Hypothalamus (tissue), 51 donors: Measurements from ENCODE around the gene EMP1.

Experiments used
- DNase-seq, 51 donors: peaks; one replicate each; lab custom pipeline; 2025; lab: John Stamatoyannopoulos, UW

Gene EMP1, protein sequence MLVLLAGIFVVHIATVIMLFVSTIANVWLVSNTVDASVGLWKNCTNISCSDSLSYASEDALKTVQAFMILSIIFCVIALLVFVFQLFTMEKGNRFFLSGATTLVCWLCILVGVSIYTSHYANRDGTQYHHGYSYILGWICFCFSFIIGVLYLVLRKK

DNA sequence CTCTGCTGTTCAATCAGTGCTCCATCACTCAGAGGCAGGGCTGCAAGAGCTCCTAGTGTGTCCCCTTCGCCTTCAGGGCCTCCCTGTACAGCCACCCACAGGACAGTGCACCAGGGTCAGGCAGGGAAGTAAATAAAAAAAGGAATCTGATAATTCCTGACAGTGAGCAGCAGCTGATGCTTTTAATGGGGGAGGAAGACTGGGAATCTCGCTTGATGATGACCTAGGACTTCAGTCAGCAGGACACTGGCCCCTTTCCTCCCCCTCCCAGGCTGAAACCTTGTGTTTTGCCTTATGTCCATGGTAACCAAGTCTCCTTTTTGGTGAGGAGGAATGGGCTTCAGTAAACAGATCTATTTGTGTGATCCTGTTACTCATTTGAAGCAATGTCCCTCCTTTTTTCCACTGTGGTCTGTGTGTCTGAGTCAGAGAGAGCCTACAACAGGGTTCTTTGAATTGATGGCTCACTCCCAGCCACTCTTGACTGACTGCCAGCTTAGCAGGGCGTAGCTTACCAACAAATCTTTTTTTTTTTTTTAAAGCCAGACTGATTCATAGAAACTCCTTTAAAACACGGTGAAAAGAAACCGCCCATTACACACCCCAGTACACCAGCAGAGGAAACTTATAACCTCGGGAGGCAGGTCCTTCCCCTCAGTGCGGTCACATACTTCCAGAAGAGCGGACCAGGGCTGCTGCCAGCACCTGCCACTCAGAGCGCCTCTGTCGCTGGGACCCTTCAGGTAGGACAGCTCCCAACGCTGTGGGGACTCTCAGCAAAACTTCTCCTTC is at the start of gene EMP1:
TSS of gene EMP1 (plus strand) at position 597 of the 792 bp plus-strand sequence. CDS start 14,785 bp downstream, outside the sequence.
- peak in 41 of 51 donors; percentile 9 to 84 (median 54) for DNase-seq

DNA sequence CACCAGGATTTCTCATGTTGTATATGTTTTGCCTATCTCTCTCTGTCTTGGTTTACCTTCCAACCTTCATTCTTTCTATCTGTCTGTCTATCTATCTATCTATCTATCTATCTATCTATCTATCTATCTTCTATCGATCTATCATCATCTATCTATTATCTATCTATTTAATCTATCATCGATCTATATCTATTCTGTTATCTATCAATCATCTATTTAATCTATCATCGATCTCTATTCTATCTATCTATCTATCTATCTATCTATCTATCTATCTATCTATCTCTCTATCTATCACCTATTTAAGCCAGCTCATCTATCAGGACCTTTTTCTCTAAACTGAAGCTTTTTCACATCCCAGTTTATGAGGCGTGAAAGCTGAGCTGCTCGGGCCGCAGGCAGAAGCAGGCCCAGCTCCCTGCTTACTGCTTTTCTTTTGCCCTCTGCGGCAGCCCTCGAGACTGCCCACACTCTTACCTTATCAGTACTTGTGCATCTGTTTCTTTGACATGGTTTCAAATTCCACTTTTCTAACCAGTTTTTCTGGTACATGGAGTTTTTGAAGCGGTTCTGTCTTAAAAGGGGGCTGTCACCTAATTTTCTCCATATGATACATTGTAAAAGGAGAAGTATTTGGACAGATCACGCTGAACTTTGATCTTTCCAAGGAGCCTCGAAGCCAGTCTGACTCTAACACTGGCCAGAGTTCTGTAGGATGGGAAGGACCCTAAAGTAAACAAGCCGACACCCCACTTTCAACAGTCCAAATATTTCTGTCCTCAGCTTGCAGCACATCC is 48.6 kb upstream of the EMP1 start:
- DNase-seq = no peak

DNA sequence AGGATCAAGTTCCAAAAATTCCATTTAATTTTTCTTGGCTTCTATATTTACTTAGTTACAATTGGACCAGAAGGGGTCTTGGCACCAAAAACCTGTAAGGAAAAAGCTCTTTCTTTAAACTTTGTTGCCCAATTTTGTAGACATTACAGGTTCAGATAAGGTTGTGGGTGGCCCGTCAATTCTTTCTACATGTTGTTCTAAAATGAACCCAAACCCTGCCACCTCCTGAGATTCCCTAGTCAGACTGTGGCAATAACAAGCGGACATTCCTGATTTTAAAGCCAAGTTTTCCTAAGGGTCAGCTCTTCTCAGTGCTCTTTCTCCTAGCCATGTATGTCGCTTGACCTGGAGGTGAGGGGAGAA is 48.1 kb upstream of the EMP1 start:
- no peak for DNase-seq

DNA sequence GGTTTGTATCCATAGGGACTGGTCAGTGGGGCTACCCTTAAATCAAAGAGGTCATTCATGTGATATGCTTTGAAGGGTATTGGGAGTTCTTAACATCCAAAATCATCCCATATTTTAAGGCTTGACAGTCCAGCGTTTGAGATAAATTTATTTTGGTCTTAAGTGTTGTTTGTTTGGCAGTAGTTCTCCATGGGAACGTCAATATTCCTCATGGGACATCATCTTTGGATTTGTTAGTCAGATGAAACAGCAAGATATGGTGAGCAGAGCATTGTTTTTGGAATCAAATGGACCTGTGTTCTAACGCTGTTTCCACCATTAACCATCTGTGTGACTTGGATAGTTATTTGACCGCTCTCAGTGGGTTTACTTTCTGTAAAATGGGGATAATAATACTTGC is 47.1 kb upstream of the EMP1 start:
- DNase-seq = no peak

DNA sequence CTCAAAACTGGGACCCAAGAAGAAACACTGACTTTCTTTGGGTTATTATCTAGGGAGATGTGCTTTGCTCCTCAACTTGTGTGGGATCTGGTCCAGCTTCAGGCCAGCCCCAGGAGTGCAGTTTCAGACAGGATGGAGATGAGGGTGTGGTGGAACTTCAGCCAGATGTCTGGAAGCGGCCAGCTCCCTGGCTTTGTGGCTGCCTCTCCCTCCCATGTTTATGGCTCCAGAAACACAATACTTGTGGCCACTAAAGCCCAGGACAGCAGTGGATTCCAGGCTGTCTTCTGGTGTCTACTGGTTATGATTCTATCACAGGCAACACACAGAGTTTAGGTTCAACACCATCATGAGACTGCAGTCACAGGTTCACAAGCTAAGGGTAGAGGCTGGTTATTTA is 44.2 kb upstream of the EMP1 start:
- no peak for DNase-seq

DNA sequence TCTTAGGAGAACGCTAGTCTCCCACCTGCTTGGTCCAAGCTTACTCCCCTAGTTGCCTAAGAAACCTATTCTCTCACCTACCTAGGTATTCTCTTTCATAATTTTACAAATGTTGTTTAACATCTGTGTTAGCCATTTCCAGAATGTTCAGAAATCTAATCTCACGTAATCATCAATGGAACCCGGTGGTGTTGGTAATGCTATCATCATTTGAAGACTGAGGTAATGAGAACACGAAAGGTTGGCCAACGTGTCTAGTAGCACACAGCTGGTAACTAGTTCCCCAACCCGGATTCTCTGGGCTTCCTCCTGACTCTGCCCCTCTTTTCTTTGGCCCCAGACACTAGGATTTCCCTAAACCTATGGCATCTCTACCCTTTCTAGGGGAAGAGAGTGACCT is 43.8 kb upstream of the EMP1 start:
- no peak for DNase-seq

DNA sequence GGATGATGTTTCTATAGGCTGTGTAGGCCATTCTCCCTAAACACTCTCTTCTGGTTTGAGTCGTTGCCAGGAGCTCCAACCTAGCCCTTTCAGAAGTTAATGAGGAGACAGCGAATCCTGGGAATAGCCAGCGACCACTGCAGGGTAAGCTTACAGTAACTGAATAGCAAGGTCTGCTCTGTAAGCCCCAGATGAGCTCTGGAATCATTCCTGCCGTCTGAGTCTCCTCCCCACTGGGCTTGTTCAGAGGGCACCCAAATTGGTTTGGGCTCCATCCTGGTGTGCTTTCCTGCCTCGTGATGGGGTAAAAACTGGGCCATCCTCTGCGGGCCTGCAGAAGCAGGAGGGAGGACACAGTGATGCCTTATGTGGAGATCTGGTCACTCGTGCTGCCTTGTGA is 43.3 kb upstream of the EMP1 start:
- DNase-seq = no peak

DNA sequence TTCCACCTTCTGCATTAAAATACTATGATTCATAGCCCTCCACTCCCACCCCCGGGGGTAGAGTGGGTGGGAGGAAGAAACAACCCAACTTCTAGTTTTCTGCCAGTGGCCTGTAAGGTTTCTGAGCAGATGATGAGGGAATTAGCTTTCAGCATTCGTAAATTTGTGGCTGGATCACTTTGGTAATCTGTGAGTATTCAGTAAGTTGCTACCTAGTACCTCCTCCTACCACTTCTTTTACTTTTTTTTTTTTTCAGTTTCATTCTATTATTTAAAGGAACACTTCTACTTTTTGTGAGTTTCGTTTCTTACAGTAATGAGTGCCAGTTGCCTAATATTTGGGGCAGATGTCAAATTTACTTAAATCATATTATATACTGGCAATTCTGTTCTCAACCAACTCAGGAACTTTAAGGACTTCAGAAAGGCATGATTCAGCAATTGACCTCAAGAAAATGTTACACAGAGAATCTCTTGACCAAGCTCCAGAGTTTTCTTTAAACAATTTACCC is 42.4 kb upstream of the EMP1 start:
- no peak for DNase-seq

DNA sequence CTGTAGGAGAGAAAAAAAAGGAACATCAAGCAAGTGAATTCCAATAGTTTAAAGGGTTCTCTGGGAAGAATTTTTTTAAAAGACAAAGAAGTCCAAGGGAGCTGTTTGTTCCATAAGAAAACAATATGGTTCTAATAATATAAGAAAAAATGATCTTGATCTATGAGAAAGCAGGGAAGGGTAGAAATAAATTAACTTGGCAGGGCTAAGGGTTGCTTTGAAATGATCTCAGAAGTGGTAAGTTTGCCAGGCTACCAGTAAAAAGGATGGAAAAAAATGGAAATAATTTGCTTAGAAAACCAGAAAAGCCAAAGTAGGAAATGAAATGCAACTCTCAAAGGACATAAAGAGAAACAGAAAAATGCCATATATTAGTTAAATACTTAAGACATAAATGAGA is 41.7 kb upstream of the EMP1 start:
- DNase-seq = no peak

DNA sequence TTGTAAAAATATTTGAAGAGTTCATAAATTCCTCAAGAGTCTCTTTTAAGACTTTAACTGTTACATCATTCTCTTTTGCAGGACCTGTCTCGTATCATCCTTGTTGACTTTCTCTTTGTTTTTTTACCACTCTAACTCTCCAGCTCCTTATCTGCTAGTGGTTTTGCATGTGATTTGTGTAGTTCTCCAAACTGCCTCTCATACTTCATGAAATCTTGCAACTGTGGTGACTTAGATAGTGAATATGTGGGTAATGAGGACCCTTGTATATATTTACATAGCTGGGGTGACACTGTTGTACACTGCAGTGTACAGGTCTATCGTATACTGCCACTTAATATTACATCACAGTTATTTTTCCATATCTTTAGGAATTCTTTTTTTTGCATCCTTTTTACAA is 40.2 kb upstream of the EMP1 start:
- no peak for DNase-seq

DNA sequence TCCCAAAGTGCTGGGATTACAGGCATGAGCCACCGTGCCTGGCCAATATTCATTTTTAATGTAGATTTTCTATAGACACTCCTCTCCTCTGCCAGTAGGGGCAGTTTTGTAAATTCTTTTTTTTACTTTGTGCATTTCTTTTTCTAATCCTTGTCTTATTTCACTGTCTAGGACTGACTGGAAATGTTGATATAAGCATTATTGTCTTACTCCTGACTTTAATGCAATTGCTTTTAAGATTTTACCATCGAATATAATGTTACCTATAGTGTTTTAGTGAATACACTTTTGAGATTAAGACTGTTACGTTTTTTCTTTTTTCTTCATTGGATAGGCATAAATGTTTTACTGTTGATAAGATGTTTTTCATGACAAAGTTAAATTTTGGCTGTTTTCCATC is 35.4 kb upstream of the EMP1 start:
- DNase-seq = no peak

DNA sequence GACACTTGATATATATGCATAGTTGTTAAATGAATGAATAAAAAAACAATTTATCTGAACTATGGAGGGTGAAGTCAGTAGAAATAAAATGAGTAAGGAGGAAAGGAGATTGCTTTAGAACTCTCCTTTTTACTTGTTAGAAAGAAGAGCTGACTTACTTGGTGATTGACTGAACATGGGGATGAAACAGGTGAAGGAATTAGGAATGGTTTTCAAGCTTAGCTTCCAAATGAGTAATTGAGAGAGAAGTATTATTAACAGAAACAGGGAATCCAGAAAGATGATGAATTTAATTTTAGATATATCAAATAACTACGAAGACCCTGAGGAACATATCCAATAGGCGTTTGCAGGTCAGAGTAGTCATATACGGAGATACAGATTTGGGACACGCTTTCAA is 33.6 kb upstream of the EMP1 start:
- DNase-seq = no peak

DNA sequence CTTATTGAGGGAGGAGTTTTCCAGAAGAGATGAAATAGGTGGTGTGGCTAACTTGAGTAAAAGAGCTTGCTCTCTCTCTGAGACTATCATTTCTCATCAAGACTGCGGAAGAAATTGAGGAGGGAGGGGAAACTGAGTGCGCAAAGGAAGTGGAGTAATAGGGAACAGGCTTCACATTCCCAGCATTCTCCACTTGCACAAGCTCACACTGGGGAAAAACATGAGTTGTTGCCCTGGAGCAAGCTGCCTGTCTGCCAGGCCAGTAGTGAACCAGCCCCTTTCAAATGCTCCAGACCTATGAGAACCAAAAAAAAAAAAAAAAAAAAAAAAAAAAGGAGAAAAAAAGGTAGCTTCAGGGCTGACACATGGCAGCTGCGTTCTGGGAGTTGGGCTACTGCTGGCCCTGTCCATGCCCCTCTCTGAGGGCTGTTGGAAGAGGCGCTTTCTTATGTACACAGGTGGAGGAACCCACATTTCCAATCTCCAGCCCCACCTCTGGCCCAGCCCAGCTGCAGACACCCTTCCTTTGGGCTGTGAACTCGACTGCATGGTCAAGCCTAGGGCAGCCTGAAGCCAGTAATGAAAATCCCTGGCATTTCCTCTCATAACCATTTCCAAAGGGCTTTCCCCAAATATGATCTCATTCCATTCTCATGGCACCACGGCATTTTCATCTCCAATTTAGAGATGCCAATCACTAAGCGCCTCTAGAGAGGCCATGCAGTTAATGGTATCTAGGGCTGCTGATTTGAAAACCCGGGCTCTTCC is 32.5 kb upstream of the EMP1 start:
- no peak for DNase-seq

DNA sequence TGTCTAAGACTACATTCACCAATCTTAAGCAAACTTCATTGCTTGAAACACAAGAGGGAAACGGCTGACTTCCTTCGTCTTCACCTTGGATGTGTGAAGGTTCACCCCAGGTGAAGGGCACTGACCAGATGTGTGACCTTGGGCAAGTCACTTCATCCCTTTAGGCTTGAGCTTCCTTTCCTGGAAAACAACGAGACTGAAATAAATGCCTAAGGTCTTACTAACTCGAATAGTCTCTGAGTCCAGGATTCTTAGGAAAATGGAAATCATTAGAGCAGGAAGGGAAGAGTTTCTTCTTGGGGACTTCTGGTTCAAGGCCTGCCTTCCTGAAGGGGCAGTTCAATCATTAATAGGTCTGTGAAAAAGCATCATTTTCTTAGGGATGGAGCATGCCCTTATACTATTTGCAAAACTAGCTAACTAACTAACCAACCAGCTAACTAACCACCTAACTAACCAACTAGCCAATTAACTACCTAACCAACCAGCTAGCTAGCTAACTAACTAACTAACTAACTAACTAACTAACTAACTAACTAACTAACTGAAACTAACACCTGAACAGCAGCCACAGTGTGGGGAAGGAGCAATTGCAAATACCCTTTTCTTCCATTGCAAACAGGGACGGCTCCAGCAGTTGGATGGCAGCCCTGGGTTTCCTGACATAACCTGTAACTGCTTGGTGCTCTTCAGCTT is 31.5 kb upstream of the EMP1 start:
- DNase-seq = peak in 1 of 51 donors; percentile 2

DNA sequence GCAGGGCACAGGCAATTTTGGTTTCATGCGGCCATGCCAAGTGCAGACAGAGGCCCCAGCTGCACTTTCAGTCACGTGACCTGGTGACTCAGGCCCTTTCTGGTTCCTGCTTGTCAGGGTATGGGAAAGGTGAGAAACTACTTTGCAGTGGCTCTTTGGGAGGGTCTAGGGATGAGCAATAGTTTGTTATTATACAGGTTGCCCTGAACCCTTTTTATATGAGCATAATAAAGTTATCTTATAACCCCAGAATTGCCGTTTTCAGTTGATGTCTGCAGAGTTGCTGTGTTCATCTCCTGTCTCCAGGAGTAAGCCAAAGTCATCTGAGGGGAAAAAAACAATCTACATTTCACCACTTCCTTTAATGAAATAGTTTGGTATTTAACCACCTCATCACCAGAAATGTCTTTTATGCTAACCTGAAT is 30.9 kb upstream of the EMP1 start:
- DNase-seq = peak in 10 of 51 donors; percentile 4 to 64 (median 16)

DNA sequence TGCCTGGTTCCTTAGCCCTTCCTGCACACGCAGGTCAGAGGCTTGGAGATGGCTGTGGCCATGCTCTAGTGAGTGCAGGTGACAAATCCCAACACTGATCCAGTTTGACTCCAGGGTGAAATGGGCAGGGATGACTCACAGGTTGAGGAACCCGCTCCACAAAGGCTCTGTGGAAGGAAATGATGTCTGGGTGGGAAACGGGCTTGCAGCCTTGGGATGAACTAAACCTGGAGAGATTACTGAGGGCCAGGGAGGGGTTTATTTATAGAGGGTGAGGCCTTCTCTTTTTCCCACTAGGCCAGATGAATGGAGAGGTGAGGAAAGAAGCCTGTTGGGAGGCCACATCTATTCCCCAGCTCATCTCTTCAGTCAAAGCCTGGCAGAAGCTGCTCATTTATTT is 29.3 kb upstream of the EMP1 start:
- DNase-seq = no peak

DNA sequence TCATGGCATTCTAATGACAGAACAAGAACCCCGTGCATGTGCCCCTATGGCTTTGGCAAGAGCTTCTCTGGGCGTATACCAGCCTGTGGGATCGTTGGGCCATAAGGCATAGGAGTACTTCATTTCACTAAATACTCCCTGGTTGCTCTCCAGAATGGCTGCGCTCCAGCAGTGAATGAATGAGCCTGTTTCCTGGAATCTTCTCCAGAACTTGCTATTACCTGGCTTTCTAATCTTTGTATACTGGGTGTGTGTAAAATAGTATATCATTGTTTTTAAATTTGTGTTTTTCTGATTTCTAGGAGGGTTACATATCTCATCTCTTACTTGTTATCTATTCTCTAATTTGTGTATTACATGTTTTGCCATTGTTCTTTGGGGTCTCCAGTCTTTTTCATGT is 28.6 kb upstream of the EMP1 start:
- DNase-seq = no peak

DNA sequence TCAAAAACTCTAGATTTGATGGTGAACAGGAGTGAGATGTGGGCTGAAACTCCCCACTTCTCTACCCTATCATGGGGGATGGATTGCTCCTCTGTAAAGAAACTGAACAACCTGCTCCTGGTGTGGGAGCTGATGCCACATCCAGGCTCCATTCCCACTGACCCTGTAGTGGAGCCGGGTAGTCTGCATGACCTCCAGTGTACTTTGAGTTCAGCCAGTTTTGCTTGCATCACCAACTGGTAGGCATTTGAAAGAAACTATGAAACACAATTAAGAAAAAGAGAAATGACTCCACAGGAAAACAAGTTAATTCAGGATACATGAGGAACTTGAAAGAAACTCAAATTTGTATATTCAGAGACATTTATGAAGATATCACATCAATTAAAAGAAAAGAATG is 27.3 kb upstream of the EMP1 start:
- no peak for DNase-seq

DNA sequence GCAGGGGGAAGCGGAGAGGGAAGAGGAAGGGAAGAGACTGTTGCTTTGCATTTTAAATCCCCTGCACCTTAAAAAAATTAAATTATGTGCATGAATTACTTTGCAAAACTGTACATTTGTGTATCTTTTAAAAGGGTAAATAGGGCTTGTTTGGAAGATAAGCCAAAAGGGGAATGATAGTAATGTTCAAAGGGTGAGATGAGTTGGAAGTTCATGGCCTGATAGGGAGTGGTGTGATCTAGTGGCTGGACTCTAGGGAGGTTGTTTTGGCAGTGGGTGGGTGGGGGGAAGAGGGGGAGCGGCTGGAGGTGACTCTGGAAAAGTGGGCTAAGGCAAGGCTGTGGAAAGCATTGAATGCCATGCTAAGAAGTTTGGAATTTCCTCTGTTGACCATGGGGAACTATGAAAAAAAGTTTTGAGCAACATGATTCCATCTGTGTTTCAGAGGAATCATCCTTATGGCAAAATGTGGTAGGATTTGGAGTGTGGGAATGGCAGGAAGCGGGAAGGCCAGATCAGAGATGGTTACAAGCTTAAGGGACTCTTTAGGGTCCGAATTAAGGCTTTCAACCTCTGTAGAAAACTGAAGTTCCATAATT is 25.5 kb upstream of the EMP1 start:
- no peak for DNase-seq
